ENCODE data around the gene CRYBA4. TPM values are rescaled to one million over a fixed set of nuclear protein-coding genes. Genes with fewer than 3 reads are reported as not detected.

Gene CRYBA4
- total RNA-seq, 4 donors from 2014 or later, result not detected

GRCh38 chr22:26617271-26618199, 4.2 kb upstream of the CRYBA4 start, which contains the start of gene CRYBB1:
Gene CRYBB1, minus strand, starts transcription at chr22:26618027. Its CDS starts 1,708 bp downstream, at chr22:26616319.
- no peak within 1 kb of the TSS for H3K27ac ChIP-seq (replicated peaks in 1 of 4)
- TF ChIP-seq EP300 (IDR thresholded peaks at IDR 0.05), result no peak
- TF ChIP-seq POLR2AphosphoS5 (IDR thresholded peaks at IDR 0.05), result no peak
- no peak for TF ChIP-seq POLR2A (IDR thresholded peaks at IDR 0.05; ENCODE audit: low read depth)
- TF ChIP-seq, protein P1, sequence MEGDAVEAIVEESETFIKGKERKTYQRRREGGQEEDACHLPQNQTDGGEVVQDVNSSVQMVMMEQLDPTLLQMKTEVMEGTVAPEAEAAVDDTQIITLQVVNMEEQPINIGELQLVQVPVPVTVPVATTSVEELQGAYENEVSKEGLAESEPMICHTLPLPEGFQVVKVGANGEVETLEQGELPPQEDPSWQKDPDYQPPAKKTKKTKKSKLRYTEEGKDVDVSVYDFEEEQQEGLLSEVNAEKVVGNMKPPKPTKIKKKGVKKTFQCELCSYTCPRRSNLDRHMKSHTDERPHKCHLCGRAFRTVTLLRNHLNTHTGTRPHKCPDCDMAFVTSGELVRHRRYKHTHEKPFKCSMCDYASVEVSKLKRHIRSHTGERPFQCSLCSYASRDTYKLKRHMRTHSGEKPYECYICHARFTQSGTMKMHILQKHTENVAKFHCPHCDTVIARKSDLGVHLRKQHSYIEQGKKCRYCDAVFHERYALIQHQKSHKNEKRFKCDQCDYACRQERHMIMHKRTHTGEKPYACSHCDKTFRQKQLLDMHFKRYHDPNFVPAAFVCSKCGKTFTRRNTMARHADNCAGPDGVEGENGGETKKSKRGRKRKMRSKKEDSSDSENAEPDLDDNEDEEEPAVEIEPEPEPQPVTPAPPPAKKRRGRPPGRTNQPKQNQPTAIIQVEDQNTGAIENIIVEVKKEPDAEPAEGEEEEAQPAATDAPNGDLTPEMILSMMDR (IDR thresholded peaks at IDR 0.05), result no peak
- 59% methylated on average over 7 of the region's 7 CpGs for WGBS

GRCh38 chr22:26618455-26618854, 3.3 kb upstream of the CRYBA4 start:
- intact Hi-C loops (cut with DNase I), result no loop called here
- Histone ChIP-seq H3K9me3 (no peaks in the 10 kb centered on the region), H3K27ac (replicated peaks in 1 of 4) (no peak overlapping the region), H3K4me1 (peaks cover 0 to 13% (median 4%) of the 10 kb centered on the region in 4 donors), H3K4me3 (no peak overlapping the region), H3K27me3 (peaks cover 0 to 73% (median 0%) of the 10 kb centered on the region in 4 donors), H3K36me3 (no peaks in the 10 kb centered on the region)
- TF ChIP-seq, protein P1 (IDR thresholded peaks at IDR 0.05), result no peak
- TF ChIP-seq POLR2AphosphoS5 (IDR thresholded peaks at IDR 0.05) (no peak), POLR2A (IDR thresholded peaks at IDR 0.05; ENCODE audit: low read depth) (no peak), EP300 (IDR thresholded peaks at IDR 0.05) (no peak)
- WGBS, result 90% methylated on average over 8 of the region's 8 CpGs
- no peak for DNase-seq (ENCODE audit: extremely low spot score)

More at GRCh38 chr22:26617271-26618199, 4.2 kb upstream of the CRYBA4 start, which contains the start of gene CRYBB1:
- Histone ChIP-seq H3K36me3 (no peaks in the 10 kb centered on the region), H3K4me1 (peaks cover 0 to 13% (median 4%) of the 10 kb centered on the region in 4 donors), H3K9me3 (no peaks in the 10 kb centered on the region), H3K4me3 (no peak within 1 kb of the TSS), H3K27me3 (peaks cover 0 to 80% (median 0%) of the 10 kb centered on the region in 4 donors)
- no peak for DNase-seq (ENCODE audit: extremely low spot score)
- intact Hi-C loops (cut with DNase I), result no loop called here

DNA sequence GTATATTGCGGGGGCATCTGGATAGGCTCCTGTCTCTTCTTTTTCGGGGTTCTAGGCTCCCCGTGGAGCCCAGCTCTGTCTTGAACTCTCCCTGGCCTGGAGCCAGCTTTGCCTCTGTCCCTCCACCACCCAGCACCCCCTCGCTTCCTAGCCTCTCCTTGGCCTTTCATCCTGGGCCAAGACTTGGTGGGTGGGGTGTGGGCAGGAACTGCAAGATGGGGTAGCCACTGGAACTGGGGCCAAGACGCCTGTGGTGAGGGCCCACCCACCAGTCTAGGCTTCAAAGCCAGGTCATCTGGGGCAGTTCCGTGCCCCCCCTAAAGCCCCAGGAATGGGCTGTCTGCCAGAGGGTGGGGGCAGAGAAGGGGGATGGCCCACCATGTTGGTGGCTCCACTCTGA, 2.3 kb upstream of the CRYBA4 start:
- TF ChIP-seq EP300 (IDR thresholded peaks at IDR 0.05), result no peak
- TF ChIP-seq POLR2AphosphoS5 (IDR thresholded peaks at IDR 0.05), result no peak
- TF ChIP-seq, protein P1 (IDR thresholded peaks at IDR 0.05), result no peak
- TF ChIP-seq POLR2A (IDR thresholded peaks at IDR 0.05; ENCODE audit: low read depth), result no peak
- Histone ChIP-seq H3K4me3 (no peak overlapping the region), H3K27me3 (peaks cover 0 to 64% (median 0%) of the 10 kb centered on the region in 4 donors), H3K4me1 (peaks cover 0 to 13% (median 4%) of the 10 kb centered on the region in 4 donors), H3K27ac (replicated peaks in 1 of 4) (no peak overlapping the region), H3K9me3 (no peaks in the 10 kb centered on the region), H3K36me3 (no peaks in the 10 kb centered on the region)
- intact Hi-C loops (cut with DNase I), result no loop called here
- no peak for DNase-seq (ENCODE audit: extremely low spot score)
- 54% methylated on average over 6 of the region's 6 CpGs for WGBS

DNA sequence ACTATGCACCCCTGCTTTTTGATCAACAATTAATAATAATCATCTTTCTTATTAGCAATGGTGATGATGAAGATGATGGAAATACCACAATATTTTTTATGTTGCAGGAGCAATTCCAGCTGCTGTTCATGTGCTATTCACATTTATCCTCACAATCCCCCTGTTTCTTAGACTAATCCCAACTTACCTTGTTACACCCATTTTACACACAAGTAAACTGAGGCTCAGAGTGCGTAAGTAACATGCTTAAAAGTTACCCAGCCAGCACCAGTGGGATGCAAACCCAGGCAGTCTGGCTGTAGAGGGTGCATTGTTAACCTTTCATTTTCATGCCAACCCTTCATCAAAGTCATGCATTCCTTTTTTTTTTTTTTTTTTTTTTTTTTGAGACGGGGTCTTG, 1.6 kb upstream of the CRYBA4 start:
- no peaks in the 10 kb centered on the region for H3K36me3 ChIP-seq
- H3K4me3 ChIP-seq, result no peak overlapping the region
- H3K27ac ChIP-seq (replicated peaks in 1 of 4), result no peak overlapping the region
- 89% methylated on average over 2 of the region's 2 CpGs for WGBS
- TF ChIP-seq POLR2AphosphoS5 (IDR thresholded peaks at IDR 0.05), result no peak
- H3K27me3 ChIP-seq, result peaks cover 0 to 57% (median 0%) of the 10 kb centered on the region in 4 donors
- intact Hi-C loops (cut with DNase I), result no loop called here
- no peak for DNase-seq (ENCODE audit: extremely low spot score)
- peaks cover 0 to 13% (median 4%) of the 10 kb centered on the region in 4 donors for H3K4me1 ChIP-seq
- no peaks in the 10 kb centered on the region for H3K9me3 ChIP-seq

- TF ChIP-seq POLR2A (IDR thresholded peaks at IDR 0.05; ENCODE audit: low read depth) (no peak), EP300 (IDR thresholded peaks at IDR 0.05) (no peak), POLR2AphosphoS5 (IDR thresholded peaks at IDR 0.05) (no peak)
- TF ChIP-seq, protein P1 (IDR thresholded peaks at IDR 0.05), result no peak
- Histone ChIP-seq H3K36me3 (no peaks in the 10 kb centered on the region), H3K27me3 (peaks cover 0 to 26% (median 0%) of the 10 kb centered on the region in 4 donors), H3K9me3 (no peaks in the 10 kb centered on the region), H3K4me1 (peaks cover 0 to 8% (median 4%) of the 10 kb centered on the region in 4 donors), H3K4me3 (no peak overlapping the region), H3K27ac (replicated peaks in 1 of 4) (no peak overlapping the region)
- WGBS, result 95% methylated on average over 1 of the region's 1 CpG
- intact Hi-C loops (cut with DNase I), result no loop called here
- no peak for DNase-seq (ENCODE audit: extremely low spot score)
These were observed 2.2 kb downstream of the CRYBA4 start for GRCh38 chr22:26623984-26624383.
